ENCODE measurements around the gene ZSWIM4.

The ZSWIM4 gene

DNA sequence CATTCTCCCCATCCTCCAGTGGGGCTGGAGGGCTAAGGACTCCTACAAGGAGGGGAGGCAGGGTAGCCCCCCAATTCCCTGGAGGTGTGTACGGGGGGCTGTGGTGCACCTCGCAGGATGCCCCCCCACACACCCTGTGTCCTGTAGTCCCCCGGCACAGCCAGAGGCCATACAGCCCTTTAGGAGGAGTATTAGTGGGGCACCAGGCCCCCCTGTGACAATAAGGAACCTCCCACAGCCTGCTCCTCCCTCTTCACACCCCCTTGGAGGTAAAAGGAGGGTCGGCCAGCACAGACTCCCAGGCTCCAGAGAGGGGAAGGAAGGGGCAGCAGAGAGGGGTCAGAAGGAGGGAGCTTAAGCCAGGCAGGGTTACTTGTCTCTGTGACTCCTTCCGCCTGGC is 81.6 kb downstream of the ZSWIM4 start, which contains the start of gene NANOS3:
TSS of gene NANOS3 (plus strand) at position 301 of the 400 bp plus-strand sequence. CDS start 115 bp downstream, outside the sequence.
- DNase-seq, result no peak

DNA sequence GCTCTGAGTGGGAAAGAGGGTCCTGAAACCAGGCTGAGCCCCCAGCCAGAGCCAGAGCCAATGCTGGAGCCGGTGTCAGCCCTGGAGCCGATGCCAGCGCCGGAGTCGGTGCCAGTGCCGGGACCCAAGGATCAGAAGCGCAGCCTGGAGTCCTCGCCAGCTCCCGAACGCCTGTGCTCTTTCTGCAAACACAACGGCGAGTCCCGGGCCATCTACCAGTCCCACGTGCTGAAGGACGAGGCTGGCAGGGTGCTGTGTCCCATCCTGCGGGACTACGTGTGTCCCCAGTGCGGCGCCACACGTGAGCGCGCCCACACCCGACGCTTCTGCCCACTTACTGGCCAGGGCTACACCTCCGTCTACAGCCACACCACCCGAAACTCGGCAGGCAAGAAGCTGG is 82.1 kb downstream of the ZSWIM4 start:
- DNase-seq, result no peak

DNA sequence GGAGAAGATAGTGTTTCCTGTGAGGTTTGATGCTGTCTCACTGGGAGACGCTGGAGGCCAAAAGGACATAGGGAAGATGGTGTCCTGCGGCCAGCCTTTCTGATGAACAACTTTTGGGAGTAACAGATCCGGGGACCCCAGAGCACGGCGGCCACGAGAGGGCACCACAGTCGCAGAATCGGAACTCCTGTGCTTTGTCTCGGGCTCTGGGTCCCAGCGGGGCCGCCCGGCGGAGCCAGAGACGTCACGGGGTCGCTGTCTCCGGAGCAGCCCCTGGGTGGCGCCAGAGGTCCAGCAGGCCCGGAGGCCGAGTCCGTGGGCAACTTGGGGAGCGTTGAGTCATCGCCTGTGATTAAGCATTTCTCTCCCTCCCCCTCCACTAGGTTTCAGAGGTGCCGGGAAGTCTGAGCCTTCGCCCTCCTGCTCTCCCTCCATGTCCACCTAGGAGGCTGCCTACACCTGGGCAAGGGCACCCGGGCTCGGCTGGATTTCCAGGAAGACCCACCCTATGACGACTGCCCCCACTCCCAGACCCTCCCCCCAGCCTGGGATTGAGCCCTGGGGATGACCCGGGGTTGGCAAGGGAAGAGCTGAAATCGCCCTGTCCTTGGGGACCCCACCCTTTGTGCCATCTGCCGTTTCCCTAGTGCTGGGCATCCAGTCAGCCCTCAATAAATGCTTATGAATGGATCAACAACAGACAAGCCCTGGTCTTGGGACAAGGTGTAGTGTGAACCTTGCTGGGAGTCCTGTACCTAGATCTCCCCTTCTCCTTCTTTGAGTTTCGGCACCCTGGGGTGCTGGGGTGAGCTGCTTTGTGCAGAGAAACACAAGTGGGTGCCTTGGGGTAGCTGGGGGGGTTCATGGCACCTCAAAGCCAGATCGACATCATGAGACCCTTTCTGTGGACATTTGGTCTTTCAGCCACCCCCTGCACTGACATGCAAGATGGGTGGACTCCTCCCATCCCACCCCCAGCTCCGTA is 85.1 kb downstream of the ZSWIM4 start:
- DNase-seq, result peak; percentile 97 to 98

DNA sequence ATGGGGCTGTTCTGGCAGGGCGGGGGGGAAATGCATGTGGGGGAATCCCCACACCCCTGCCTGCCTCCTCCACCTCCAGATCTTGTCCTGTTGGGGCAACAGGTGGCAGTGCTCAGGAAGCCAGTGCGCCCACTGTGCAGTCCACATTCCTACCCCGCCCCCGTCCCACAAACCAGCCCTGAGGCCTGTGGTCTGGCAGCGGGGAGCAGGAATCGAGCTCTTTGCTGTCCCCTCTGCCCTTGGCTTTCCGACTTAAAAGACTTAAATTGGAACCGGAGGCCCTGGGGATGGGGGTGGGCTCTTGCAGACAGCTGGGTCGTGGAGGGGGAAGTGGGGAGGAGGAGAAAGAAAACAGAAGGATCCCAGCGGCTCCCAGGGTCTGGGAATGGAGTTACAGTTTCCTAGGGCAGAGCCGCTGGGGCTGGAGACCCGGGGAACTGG is 86.0 kb downstream of the ZSWIM4 start:
- DNase-seq, result peak in 1 of 2 donors; percentile 43
